HL-60 (cell line): ENCODE results near the gene MASP2.

Experiments
- DNase-seq, 2 experiments: peaks; one replicate each; pipeline ENCODE4 v3.0.0-alpha.2; 2010 to 2020; ENCODE audit warnings: low read depth in 1 of 2, low spot score in 1 of 2
- H3K27ac ChIP-seq: fragments of 250-450 bp; sonication (Bioruptor Pico); replicated peaks from 2 replicates; pipeline ENCODE4 v1.5.1; 2020; ENCODE audit warnings: mild to moderate bottlenecking, moderate library complexity
- H3K27me3 ChIP-seq: fragments of 250-450 bp; sonication (Bioruptor Pico); 2 replicates; pipeline ENCODE4 v1.5.1; 2021; ENCODE audit warnings: mild to moderate bottlenecking, moderate library complexity; ENCODE audit not compliant: insufficient read depth, poor library complexity, severe bottlenecking
- H3K4me3 ChIP-seq: replicated peaks from 2 replicates; pipeline ENCODE4 v1.5.1; 2011; ENCODE audit warnings: mild to moderate bottlenecking, control low read depth, low read length; ENCODE audit not compliant: insufficient read depth
- CTCF ChIP-seq: IDR thresholded peaks from one replicate; pipeline ENCODE4 v1.5.1; 2011; ENCODE audit warnings: low read length, control low read depth, inconsistent platforms; ENCODE audit not compliant: insufficient read depth
- GABPA ChIP-seq: IDR thresholded peaks from 2 replicates; pipeline ENCODE4 v1.6.1; 2012; ENCODE audit warnings: low read depth
- POLR2AphosphoS5 ChIP-seq: IDR thresholded peaks from 2 replicates; pipeline ENCODE4 v1.6.1; 2012; ENCODE audit warnings: low read depth
- REST ChIP-seq: IDR thresholded peaks from 2 replicates; pipeline ENCODE4 v1.6.1; 2012; ENCODE audit warnings: low read depth; ENCODE audit not compliant: insufficient replicate concordance
- SPI1 ChIP-seq: IDR thresholded peaks from 2 replicates; pipeline ENCODE4 v1.6.1; 2012; ENCODE audit warnings: low read depth, mild to moderate bottlenecking, borderline replicate concordance

MASP2 gene

GRCh38 chr1:11068600-11069473 lies 21.8 kb upstream of the MASP2 start:
- TF ChIP-seq CTCF (no peak), SPI1 (no peak), REST (no peak), GABPA (no peak), POLR2AphosphoS5 (no peak)
- no peak overlapping the region for H3K4me3 ChIP-seq
- DNase-seq: no peak
- peak overlapping the region; percentile 77 for H3K27ac ChIP-seq
- H3K27me3 ChIP-seq: no peaks in the 10 kb centered on the region

- Histone ChIP-seq H3K27ac (peak overlapping the region; percentile 77), H3K27me3 (no peaks in the 10 kb centered on the region), H3K4me3 (no peak overlapping the region)
- TF ChIP-seq SPI1 (no peak), REST (no peak), POLR2AphosphoS5 (no peak), CTCF (no peak), GABPA (no peak)
- no peak for DNase-seq
Observed at GRCh38 chr1:11067716-11068599, 20.9 kb upstream of the MASP2 start.

- no peaks in the 10 kb centered on the region for H3K27me3 ChIP-seq
- no peak overlapping the region for H3K4me3 ChIP-seq
- no peak for DNase-seq
- H3K27ac ChIP-seq: no peak overlapping the region
- TF ChIP-seq GABPA: no peak
- no peak for TF ChIP-seq REST
- TF ChIP-seq SPI1: no peak
- no peak for TF ChIP-seq POLR2AphosphoS5
- no peak for TF ChIP-seq CTCF
Observed at GRCh38 chr1:11065796-11066195, 18.8 kb upstream of the MASP2 start.
